NCI-H2227 (cell line): ENCODE measurements around the gene ZRANB3.

Experiments used
- DNase-seq: peaks from one replicate; lab custom pipeline; 2025; ENCODE audit not compliant: unreplicated experiment; lab: John Stamatoyannopoulos, UW

ZRANB3 gene

DNA sequence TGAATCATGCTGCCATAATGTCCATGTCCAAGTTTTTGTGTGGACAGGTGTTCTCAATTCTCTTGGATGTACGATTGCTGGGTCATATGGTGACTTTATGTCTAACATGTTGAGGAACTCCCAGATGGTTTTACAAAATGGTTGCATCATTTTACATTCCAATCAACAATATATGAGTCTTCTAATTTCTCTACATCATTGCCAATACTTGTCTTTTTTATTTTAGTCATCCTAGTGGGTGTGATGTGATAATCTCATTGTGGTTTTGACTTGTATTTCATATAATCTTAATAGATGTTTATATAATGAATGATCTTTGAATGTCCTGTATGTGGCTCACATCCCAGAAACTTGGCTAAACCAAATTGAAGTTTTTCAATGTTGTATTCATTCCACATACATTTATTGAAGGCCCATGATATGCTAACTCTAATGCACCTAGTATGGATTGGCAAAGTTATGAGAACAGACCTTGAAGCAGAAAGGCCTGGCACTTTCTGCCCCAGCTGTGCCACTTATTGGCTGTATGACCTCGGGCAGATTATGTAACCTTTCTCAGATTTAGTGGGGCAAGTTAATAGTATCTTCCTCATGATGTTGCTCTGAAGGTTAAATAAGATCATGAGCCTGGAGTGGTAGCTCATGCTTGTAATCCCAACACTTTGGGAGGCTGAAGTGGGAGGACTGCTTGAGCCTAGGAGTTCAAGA is 273.5 kb downstream of the ZRANB3 start:
- no peak for DNase-seq

DNA sequence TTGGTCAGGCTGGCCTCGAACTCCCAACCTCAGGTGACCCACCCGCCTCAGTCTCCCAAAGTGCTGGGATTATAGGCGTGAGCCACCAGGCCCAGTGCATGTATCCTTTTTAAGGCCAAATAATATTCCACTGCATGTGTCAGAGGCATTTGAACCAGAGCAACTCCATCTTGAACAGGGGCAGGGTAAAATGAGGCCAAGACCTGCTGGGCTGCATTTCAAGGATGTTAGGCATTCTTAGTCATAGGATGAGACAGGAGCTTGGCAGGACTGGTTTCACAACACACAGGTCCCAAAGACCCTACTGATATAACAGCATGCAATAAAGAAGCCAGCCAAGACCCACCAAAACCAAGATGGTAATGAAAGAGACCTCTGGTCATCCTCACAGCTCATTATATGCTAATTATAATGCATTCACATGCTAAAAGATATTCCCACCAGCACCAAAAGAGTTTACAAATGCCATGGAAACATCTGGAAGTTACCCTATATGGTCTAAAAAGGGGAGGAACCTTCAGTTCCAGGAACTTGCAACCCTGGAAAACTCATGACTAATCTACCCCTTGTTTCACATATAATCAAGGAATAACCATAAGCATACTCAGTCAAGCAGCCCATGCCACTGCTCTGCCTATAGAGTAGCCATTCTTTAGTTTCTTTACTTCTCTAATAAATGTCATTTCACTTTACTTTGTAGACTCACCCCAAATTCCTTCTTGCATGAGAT is 274.3 kb downstream of the ZRANB3 start:
- no peak for DNase-seq

- DNase-seq, result no peak
Measured at GRCh38 chr2:135255208-135255607, 275.8 kb downstream of the ZRANB3 start.

GRCh38 chr2:135252805-135253458 is 278.1 kb downstream of the ZRANB3 start:
- no peak for DNase-seq

DNA sequence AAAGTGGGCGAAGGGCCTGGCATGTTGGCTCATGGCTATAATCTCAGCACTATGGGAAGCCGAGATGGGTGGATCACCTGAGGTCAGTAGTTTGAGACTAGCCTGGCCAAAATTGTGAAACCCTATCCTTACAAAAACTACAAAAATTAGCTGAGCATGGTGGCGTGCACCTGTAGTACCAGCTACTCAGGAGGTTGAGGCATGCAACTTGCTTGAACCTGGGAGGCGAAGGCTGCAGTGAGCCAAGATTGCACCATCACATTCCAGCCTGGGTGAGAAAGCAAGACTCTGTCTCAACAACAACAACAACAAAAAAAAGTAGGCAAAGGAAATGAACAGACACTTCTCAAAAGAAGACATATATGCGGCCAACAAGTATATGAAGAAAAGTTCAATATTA is 282.4 kb downstream of the ZRANB3 start:
- DNase-seq, result no peak

DNA sequence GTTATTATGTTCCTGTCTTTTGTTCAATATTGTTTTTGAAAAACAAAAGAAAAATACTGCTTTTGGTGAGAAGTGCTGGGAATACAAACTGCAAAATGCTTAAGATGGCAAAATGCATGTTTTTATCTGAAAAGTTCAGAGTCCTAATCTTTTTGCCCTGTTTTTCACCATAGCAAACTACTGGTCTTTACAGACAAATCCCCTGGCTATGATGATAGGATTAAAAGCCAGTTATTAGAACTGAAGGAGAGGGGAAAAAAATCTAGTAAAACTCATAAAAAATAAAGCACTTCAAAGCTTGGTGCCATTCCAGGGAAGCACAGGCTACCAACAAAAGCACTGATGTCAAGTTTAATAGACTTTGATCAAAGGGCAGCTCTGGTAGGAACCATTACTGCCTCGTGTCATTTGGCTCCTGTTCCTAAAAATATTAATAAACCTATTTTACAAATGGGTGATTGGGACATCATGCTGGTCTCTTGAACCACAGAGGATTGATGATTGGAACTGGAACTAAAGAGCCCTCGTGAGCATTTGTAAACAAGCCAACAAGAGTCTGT is 284.2 kb downstream of the ZRANB3 start:
- peak; percentile 63 for DNase-seq

- no peak for DNase-seq
Measured at GRCh38 chr2:135245071-135245470, 285.9 kb downstream of the ZRANB3 start.

GRCh38 chr2:135238651-135239050 is 292.4 kb downstream of the ZRANB3 start:
- DNase-seq, result no peak

DNA sequence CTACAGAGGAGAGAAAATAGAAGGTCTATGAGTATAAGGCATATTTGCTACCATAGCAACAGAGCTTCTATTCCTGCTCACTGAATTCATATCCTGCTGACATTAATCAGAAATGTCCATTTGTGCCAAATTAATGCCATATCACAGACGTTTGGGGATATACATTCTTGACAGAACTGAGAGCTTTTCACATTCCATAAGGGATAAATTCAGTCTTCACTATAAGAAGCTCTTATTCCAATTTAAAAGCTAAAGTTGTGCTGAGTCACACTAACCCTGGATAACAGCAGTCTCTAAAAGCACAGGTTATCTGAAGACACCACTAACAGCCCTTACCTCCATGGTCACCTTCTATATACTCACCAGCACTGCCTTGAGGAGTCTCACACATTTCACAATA is 300.9 kb downstream of the ZRANB3 start:
- no peak for DNase-seq

DNA sequence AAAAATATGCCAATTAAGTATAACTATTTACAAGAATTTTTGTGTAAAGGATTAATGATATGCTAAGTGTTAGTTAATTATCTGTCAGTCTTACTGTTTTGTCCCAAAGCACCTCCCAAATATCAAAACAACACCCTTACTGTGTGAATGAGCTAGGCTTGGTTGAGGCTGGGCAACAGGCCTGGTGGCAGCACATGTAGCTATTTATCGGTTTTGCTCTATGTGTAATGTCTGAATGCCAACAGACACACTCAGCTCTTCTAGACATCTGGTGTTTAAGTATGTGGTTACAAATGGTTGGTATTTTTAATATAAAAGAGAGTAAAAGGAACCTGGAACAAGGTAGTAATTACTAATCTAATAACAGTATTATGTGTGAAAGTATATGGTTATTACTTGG is 303.6 kb downstream of the ZRANB3 start:
- DNase-seq, result no peak

GRCh38 chr2:135226961-135227360 is 304.1 kb downstream of the ZRANB3 start:
- no peak for DNase-seq

DNA sequence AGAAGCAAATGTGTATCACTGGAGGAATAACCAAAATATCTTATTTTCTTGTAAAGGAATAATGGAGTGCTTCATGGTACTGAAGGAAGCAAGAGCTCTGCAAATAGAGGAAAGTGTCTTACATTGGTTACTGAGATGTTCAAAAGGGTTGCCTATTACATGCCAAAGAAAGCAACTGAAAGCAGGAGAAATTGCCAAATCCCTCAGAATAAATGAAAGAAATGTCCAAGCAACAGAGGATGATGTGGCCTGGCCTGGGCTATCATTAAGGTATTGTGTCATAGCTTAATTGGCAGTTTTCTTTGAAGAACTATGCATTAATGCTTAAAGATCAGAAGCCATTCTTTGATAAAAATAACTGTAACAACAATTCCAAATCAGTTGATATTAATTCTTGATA is 305.2 kb downstream of the ZRANB3 start:
- DNase-seq, result no peak

DNA sequence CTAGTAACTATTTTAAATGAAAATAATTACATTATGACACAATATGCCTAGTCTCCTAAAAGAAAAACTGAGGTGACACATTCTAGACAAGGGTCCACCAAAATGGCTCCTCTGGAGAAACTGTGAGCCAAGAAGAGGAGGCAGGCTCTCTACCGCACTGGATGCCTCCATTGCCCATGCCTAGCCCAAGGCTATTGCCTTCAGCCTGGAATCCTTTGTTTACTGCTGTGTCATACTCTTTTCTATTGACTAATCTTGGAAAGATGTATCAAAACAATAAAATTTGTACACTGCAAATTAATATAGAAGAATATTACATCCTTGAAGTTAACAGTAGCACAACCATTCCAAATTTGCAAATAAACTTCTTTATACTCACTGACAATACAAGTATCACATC is 311.8 kb downstream of the ZRANB3 start:
- no peak for DNase-seq

DNA sequence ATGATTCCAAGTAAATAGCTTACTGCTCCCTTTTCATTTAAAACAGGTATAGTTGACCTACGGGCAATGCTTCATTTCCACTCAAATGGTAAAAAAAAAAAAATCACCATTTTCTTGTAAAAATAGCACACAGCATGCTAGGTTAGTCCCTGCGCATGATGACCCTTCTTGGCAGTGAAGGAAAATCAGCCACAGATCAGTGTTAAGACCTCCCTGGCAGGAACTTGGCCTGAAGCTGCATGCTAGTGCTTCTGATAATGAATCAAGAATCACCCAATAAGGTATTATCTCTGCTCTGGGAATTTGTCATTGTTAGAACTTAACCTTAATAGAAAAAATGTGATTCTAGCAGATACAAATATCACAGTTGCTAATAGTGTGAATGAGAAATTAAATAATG is 312.6 kb downstream of the ZRANB3 start:
- peak; percentile 11 for DNase-seq

- DNase-seq, result no peak
Measured at GRCh38 chr2:135212757-135213156, 318.3 kb downstream of the ZRANB3 start.

DNA sequence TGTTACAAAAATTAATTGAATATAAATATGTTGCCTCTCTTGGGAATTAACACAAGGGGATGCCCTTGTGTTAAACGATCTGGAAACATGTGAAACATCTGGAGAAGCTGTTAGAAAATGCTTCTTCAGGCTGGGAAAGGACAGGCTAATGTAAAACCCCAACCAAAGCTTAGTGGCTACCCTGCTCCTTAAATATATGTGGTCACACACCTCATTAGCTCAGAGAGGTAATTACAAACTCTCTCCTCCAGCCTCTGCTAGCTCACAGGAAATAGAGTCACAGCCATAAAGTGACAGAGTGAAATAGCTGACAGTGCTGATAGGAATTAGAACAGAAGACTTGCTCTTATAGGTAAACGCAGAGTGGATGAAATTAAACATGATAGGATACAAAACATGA is 323.0 kb downstream of the ZRANB3 start:
- no peak for DNase-seq

DNA sequence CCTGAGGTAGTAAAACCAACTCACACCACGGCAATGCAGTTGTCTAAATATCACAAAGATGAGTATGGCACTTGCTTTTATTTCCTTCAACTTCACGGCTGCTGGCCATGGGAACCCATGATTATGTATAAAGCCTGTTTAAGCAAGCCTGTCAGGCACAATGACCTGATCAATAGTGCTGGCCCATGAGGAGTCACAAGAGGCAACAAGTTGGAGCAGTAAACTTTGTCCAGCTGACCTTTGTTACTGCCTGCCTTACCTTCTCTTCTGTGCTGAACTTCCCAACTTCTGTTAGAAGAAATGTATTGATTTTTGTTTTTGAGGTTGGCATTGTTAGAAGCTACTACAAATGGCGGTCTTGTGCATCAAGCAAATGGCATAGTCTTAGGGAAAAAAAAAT is 327.1 kb downstream of the ZRANB3 start:
- DNase-seq, result no peak

DNA sequence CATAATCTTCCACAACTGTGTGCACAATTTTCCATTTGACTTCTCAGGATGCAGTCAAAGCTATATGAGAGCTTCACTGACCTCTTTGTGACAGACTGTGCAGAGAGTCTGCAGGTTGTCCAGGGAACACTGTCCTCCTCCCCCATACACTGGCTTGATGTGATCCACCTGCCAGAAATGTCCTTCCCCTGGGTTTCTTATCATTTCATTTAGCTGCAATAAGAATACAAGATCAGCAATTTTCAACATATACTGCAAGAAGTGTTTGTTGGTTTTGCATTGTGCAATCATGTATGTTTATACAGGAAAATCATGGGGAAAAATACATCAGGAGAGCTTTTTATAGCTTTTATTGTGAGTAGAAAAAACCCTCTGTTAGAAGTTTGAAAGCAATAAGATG is 328.3 kb downstream of the ZRANB3 start:
- no peak for DNase-seq

GRCh38 chr2:135198481-135198880 is 332.5 kb downstream of the ZRANB3 start:
- no peak for DNase-seq

- no peak for DNase-seq
Measured at GRCh38 chr2:135190799-135191198, 340.2 kb downstream of the ZRANB3 start.

DNA sequence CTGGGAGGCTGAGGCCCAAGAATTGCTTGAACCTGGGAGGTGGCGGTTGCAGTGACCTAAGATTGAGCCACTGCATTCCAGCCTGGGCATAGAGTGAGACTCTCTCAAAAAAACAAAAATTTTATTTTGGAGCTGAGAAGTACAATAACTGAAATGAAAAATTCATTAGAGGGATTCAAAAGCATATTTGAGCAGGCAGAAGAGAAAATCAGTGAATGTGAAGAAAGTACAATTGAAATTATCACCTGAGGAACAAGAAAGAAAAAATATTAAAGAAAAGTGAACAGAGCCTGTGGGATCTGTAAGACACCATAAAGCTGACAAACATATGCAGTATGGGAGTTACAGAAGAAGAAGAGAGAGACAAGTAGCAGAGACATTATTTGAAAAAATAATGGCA is 341.9 kb downstream of the ZRANB3 start:
- no peak for DNase-seq

DNA sequence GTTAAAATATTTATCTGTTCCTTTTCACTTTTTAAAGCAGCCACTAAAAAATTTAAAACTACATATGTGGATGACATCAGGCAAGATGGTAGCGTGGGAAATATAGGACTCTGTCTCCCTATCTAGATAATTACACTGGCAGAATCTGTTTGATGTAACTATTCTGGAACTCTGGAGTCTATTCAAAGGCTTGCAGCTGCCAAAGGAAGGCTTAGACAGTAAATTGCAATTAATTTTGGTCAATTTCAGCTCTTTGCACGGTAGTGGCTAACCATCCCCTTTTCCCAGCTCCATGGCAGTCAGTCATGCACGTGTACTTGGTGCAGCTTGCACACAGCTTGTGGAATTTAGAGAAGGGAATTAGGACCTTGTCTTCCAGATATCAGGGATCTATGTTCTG is 343.7 kb downstream of the ZRANB3 start:
- no peak for DNase-seq
